SU-DHL-6 (cell line): ENCODE results near the gene MAST4.

Source experiments
- EZH2phosphoT487 ChIP-seq: fragments of 200-600 bp; sonication (generic), shearing (Covaris generic); conservative IDR thresholded peaks from 2 replicates; pipeline ENCODE4 v1.6.1; 2018; ENCODE audit warnings: mild to moderate bottlenecking, antibody characterized with exemption, low read length, moderate library complexity, mixed read lengths
- TF ChIP-seq, protein P1 (sequence below): fragments of 200-600 bp; sonication (generic); IDR thresholded peaks from one replicate; pipeline ENCODE4 v1.5.1; 2017; ENCODE audit warnings: antibody characterized with exemption, mild to moderate bottlenecking, low read length, moderate library complexity; ENCODE audit not compliant: insufficient read depth, poor library complexity, severe bottlenecking

DNA sequence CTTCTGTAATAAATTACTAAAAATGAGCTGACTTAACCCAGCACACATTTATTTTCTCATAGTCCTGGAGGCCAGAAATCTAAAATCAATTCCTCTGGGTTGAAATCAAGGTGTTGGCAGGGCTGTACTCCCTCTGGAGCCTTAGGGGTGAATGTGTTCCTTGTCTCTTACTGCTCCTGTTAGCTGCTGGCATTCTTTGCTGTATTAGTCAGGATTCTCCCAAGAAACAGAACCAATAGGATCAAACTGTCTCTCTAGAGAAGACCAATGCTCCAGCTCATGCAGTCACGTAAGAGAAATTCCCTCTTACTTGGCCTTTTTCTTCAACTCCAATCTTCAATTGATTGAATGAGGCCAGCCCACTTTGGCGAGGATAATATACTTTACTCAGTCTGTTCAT lies 615.7 kb downstream of the MAST4 start:
- TF ChIP-seq, protein P1, sequence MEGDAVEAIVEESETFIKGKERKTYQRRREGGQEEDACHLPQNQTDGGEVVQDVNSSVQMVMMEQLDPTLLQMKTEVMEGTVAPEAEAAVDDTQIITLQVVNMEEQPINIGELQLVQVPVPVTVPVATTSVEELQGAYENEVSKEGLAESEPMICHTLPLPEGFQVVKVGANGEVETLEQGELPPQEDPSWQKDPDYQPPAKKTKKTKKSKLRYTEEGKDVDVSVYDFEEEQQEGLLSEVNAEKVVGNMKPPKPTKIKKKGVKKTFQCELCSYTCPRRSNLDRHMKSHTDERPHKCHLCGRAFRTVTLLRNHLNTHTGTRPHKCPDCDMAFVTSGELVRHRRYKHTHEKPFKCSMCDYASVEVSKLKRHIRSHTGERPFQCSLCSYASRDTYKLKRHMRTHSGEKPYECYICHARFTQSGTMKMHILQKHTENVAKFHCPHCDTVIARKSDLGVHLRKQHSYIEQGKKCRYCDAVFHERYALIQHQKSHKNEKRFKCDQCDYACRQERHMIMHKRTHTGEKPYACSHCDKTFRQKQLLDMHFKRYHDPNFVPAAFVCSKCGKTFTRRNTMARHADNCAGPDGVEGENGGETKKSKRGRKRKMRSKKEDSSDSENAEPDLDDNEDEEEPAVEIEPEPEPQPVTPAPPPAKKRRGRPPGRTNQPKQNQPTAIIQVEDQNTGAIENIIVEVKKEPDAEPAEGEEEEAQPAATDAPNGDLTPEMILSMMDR, result no peak
- TF ChIP-seq EZH2phosphoT487, result no peak
